GM19397 (cell line): ENCODE results near the gene TOP3A.

Experiments
- ATAC-seq: cut with Tn5 transposase; IDR thresholded peaks from one replicate; pipeline ENCODE4 v1.9.1; 2021; ENCODE audit warnings: mild to moderate bottlenecking, moderate library complexity; ENCODE audit not compliant: unreplicated experiment

TOP3A gene

GRCh38 chr17:18278867-18279266, 35.9 kb downstream of the TOP3A start:
- ATAC-seq: no peak

GRCh38 chr17:18277076-18277475, 37.7 kb downstream of the TOP3A start:
- no peak for ATAC-seq

DNA sequence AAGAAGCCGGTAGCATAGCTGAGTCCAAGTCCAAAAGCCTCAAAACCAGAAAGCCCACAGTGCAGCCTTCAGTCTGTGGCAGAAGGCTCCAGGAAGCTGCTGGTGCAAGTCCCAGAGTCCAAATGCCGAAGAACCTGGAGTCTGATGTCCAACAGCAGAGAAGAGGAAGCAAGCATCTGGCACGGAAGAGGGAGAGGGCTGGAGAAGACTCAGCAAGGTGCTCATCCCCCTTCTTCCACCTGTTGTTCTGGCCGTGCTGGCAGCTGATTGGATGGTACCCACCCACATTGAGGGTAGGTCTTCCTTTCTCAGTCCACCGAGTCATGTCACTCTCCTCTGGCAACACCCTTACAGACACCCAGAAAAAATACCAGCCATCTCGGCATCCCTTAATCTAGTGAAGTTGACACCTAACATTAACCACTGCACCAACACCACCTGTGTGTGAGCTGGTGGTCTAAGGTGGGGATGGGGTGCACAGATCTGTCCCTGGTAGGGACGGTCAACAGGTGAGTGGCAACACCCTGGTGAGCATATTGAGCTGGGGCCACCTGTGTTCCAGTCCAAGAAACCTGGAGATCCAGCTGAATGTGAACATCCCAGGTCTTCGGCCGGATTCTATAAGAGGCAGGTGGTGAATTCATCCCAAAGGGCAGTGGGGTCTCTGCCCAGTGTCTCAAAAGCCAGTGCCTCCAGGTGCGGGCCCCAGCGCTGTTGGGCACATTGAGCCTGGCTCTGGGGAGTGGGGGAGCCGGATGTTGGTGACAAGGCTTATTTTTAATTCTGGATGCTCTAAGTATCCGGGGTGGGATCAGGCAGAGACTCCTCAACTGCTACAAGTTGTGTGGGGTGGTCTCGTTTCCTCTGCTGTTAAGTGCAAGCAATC, 44.5 kb downstream of the TOP3A start:
- ATAC-seq: no peak

GRCh38 chr17:18267927-18268711, 46.7 kb downstream of the TOP3A start:
- ATAC-seq: no peak

DNA sequence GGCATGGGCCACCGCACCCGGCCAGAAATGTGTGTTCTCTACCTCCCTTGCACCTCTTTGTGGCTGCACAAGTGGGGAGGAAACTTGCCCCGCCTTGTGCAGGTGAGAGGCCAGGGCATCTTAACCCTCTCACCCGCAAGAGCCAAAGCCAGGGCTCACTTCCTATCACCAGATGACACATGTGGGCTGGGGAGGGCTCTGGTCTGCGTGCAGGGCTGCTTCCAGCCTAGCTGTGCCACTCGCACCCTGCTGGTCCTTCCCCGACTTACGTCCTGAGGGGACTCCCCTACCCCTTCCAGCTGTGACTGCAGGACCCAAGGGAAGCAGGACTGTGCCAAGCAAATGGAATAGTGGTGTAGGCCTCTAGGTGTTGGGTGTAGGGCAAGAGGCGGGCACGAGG, 47.4 kb downstream of the TOP3A start:
- no peak for ATAC-seq

- no peak for ATAC-seq
These were observed 50.7 kb downstream of the TOP3A start for GRCh38 chr17:18263885-18264682.

- no peak for ATAC-seq
These were observed 52.2 kb downstream of the TOP3A start for GRCh38 chr17:18262641-18263040.

DNA sequence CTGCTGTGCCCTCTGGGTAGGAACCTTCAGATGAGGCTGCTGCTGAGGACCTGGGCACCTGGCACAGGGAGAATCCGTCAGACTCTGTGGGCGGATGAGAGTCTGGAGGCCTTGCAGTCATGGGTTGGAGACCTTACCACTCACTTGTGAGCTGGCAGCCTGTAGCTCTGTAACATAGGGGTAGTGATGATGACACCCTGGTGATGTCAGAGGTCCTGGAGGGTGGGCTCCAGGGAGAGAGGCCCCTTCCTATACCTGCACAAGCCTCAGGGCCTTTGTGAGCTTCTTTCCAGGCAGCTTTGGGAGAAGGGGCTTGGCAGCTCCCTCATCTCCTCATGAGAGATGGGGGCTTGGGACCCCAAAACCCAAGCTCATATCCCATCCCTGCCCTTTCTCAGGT, 52.7 kb downstream of the TOP3A start:
- ATAC-seq: no peak

DNA sequence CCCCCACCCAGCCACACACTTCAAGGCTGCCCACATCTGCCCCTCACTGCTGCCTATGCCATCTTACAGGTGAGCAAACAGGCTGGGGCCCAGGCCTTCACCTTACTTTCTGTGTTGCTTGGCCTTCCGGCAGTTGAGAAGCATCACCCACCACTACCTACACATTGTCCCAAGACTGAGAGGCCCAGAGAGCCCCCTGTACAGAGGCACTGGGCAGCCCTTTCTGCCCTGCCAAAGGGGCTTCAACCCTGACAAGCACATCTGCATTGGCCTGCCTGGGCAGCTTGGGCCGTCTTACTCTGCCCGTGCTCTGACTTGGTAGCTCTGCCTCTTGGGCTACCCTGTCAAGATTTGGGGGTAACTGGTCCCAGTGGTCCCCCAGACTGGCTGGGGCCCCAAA, 53.1 kb downstream of the TOP3A start:
- no peak for ATAC-seq

- ATAC-seq: peak; percentile 1
These were observed 53.7 kb downstream of the TOP3A start for GRCh38 chr17:18261146-18261515.

- ATAC-seq: peak; percentile 75
These were observed 54.3 kb downstream of the TOP3A start, which contains the start of gene MIEF2 for GRCh38 chr17:18260332-18261145. MIEF2 (plus strand) TSS chr17:18260662; CDS start chr17:18262721, 2,059 bp downstream.

DNA sequence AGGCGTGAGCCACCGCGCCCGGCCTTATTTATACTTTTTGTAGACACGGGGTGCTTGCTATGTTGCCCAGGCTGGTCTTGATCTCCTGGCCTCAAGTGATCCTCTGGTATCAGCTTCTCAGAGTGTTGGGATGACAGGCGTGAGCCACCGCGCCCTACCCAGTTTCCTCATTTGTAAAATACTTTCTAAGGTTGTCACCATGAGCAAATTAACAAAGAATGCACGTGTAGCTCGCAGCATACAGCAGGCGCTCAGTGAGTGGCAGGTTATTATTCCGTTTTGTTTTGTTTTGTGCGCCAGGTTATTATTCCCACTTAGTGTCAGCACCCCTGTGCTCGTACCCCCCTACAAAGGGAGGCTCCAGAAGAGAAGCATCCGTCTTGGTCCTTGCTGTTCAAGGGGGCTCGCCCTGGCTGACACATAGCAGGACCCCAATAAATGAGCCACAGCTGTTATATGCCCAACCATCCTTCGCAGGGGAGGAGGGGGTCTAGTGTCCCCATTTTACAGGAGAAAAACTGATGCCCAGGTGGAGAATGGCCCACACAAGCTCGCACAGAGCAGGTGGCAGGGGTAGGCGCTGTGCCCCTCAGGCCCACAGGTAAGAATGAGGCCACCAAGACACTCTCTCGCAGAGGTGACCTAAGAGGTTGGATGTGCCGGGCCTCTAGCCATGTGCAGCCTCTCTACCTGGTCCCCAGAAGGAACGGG, 55.0 kb downstream of the TOP3A start:
- no peak for ATAC-seq

DNA sequence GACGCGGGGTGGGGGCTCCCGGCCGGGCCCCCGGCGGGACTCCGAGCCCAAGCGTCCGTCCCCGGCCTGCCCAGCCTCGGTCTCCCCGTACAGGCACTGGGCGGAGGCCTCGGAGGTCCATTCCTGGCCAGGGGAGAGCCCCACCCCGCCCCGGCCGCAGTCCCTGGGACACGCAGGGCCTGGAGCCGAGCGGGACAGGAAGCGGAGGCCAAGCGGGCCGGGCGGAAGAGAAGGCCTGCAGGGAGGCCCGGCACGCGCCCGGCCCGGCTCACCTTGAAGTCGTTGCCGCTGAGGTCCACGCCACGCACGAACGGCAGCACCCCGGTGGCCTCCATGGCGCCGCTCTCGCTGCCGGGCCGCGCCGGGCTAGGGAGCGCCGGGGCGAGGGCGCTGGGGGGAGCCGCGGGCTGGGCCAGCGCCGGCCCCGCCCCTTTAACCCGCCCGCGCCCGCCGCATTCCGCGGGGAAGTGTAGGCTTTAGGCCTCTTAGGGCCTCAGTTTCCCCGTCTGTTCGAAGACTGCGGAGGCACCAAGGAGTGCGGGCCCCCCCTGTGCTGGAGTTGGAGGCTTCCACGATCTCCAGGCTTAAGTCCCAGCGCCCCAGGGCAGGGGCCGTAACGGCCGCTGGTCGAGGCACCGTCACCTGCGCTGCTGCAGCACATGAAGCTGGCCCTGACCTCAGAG, 56.3 kb downstream of the TOP3A start, which contains the start of gene FLII:
Gene FLII (minus strand): TSS at position 383 of the 683 bp plus-strand sequence. CDS start 48 bp downstream, at position 335.
- peak; percentile 32 for ATAC-seq

DNA sequence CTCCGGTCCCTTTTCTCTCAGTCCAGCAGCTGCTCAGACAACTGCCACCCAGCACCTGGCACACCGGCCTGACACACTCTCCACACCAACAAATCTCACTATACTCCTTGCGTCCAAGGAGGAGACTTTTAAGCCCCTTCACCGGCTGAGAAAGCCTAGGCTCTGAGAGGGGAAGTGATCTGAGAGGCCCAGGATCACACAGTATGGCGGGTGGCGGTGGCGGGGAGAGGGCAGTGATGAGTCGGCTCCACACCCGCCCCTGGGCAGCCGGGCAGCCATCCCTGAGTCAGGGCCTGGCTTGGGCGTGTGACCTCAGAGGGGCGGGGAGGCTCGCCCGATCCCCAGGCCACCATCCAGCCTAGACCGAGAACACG, 56.8 kb downstream of the TOP3A start:
- peak; percentile 13 for ATAC-seq

DNA sequence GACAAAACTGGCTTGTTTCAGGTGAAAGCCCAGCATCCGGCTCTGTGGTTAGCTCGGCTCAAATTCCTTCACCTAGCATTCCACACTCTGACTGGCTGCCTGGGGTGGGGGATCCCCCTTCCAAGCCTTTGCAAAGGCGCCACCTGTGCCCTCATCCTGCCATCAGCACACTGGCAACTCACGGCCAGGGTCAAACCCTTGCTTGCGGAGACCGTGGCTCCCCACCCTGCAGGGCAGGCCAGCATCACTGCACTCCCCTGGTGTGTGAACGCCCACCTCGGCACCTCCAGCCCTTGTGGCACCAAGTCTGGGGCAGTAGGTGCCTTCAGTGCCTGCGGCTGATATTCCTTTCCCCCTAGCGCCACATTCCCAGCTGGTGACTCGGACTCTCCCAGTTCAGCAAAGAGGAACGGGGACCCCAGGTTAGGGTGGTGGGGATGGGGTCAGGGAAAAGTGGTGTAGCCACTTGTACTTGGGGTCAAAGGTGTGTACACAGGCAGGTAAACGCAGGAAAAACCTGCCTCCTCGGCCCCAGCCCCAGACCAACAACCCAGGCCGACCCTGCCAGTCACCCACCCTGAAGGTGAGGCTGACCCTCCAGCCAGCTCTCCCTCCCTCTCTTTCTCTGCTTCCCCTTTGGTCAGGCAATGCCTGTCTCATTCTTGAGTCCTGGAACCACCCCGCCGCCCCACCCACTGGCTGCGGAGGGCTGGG, 57.4 kb downstream of the TOP3A start:
- no peak for ATAC-seq

DNA sequence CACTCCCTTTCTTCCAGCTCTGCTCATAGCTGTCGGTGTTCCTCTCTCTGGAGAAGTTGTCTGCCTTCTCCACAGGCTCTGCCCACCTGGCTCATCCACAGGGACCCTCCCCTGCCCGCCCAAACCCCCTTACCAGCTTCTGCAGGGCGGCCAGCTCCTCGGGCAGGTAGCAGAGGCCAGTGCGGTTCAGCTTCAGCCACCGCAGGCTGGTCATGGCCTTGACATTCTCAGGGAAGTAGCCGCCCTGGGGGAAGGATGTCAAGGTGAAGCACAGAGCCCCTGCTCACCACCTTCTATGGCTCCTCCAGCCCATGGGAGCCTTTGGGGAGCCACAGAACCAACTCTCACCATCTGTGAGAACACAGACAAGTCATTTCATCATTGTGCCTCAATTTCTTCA, 58.0 kb downstream of the TOP3A start:
- ATAC-seq: no peak

DNA sequence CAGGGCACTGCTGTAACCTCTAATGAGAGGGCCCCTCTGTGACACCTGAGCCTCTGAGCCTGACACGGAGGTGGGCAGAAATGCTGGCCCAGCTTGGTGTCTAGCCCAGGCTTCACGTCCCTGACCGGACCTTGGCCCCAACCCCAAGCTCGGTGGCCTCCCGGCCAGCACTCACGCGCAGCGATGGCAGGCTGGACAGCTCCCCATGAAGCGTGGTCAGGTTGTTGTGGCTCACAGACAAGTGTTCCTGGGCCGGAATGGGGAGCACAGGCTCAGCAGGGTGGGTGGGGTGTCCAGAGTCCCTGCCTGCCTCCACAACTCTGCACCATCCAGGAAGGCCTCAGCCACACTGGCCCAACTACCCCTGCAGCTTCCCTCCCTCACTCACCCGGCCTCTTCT, 58.4 kb downstream of the TOP3A start:
- no peak for ATAC-seq

GRCh38 chr17:18254888-18255649, 59.7 kb downstream of the TOP3A start:
- ATAC-seq: no peak
